ENCODE data around the gene MC1R. TPM values are rescaled to one million over a fixed set of nuclear protein-coding genes. Genes with fewer than 3 reads are reported as not detected.
"Not testable (repeated sequence)": the region's sequence is repeated elsewhere in the genome, so short reads cannot be mapped to it uniquely, and the experiment has no call there.

The MC1R gene
- polyA plus RNA-seq, 4 donors: 3.4 to 8.3 (median 4.7) TPM

- no peak for DNase-seq
- WGBS, 3 donors: 93 to 95% (median 94%) methylated on average over 61 of the region's 61 CpGs
Observed at GRCh38 chr16:89934611-89935553, 16.2 kb downstream of the MC1R start.

GRCh38 chr16:89935620-89936019 is 17.0 kb downstream of the MC1R start:
- H3K4me3 ChIP-seq (ENCODE audit: low read depth in 1 of 3, low read length in 3 of 3); H3K27me3 ChIP-seq (ENCODE audit: control insufficient read depth in 3 of 3, insufficient read depth in 3 of 3, low read length in 3 of 3); H3K36me3 ChIP-seq (ENCODE audit: control insufficient read depth in 3 of 3, insufficient read depth in 2 of 3, low read depth in 1 of 3, low read length in 3 of 3); H3K27ac ChIP-seq (ENCODE audit: low read depth in 1 of 3, low read length in 2 of 3); H3K4me1 ChIP-seq (ENCODE audit: control insufficient read depth in 3 of 3, insufficient read depth in 2 of 3, low read depth in 1 of 3, low read length in 2 of 3); FAIRE-seq; H3K9me3 ChIP-seq (ENCODE audit: control insufficient read depth in 2 of 2, insufficient read depth in 1 of 2, low read depth in 1 of 2, low read length in 1 of 2); DNase-seq: not testable (repeated sequence)
- 85 to 90% (median 88%) methylated on average over 20 to 27 of the region's 27 CpGs for WGBS, 3 donors

More at GRCh38 chr16:89934611-89935553, 16.2 kb downstream of the MC1R start:
- Histone ChIP-seq H3K9me3 (ENCODE audit: control insufficient read depth in 2 of 2, insufficient read depth in 1 of 2, low read depth in 1 of 2, low read length in 1 of 2) (no peaks in the 10 kb centered on the region), H3K4me1 (ENCODE audit: control insufficient read depth in 3 of 3, insufficient read depth in 2 of 3, low read depth in 1 of 3, low read length in 2 of 3) (no peaks in the 10 kb centered on the region), H3K36me3 (ENCODE audit: control insufficient read depth in 3 of 3, insufficient read depth in 2 of 3, low read depth in 1 of 3, low read length in 3 of 3) (peaks cover 0 to 2% (median 0%) of the 10 kb centered on the region in 3 donors), H3K27ac (ENCODE audit: low read depth in 1 of 3, low read length in 2 of 3) (no peak overlapping the region), H3K27me3 (ENCODE audit: control insufficient read depth in 3 of 3, insufficient read depth in 3 of 3, low read length in 3 of 3) (no peaks in the 10 kb centered on the region), H3K4me3 (ENCODE audit: low read depth in 1 of 3, low read length in 3 of 3) (no peak overlapping the region)
- FAIRE-seq: no peak

- Histone ChIP-seq H3K4me1 (ENCODE audit: control insufficient read depth in 3 of 3, insufficient read depth in 2 of 3, low read depth in 1 of 3, low read length in 2 of 3) (no peaks in the 10 kb centered on the region), H3K4me3 (ENCODE audit: low read depth in 1 of 3, low read length in 3 of 3) (no peak overlapping the region), H3K9me3 (ENCODE audit: control insufficient read depth in 2 of 2, insufficient read depth in 1 of 2, low read depth in 1 of 2, low read length in 1 of 2) (no peaks in the 10 kb centered on the region), H3K27ac (ENCODE audit: low read depth in 1 of 3, low read length in 2 of 3) (no peak overlapping the region), H3K36me3 (ENCODE audit: control insufficient read depth in 3 of 3, insufficient read depth in 2 of 3, low read depth in 1 of 3, low read length in 3 of 3) (peaks cover 0 to 2% (median 0%) of the 10 kb centered on the region in 3 donors), H3K27me3 (ENCODE audit: control insufficient read depth in 3 of 3, insufficient read depth in 3 of 3, low read length in 3 of 3) (no peaks in the 10 kb centered on the region)
- no peak for DNase-seq
- FAIRE-seq: no peak
- 75 to 80% (median 79%) methylated on average over 13 of the region's 13 CpGs for WGBS, 3 donors
Observed at GRCh38 chr16:89936034-89936433, 17.4 kb downstream of the MC1R start.

- FAIRE-seq: no peak
- H3K9me3 ChIP-seq (ENCODE audit: control insufficient read depth in 2 of 2, insufficient read depth in 1 of 2, low read depth in 1 of 2, low read length in 1 of 2): no peaks in the 10 kb centered on the region
- WGBS, 3 donors: 88 to 93% (median 90%) methylated on average over 14 of the region's 14 CpGs
- peaks cover 0 to 2% (median 0%) of the 10 kb centered on the region in 3 donors for H3K36me3 ChIP-seq (ENCODE audit: control insufficient read depth in 3 of 3, insufficient read depth in 2 of 3, low read depth in 1 of 3, low read length in 3 of 3)
- no peaks in the 10 kb centered on the region for H3K4me1 ChIP-seq (ENCODE audit: control insufficient read depth in 3 of 3, insufficient read depth in 2 of 3, low read depth in 1 of 3, low read length in 2 of 3)
- no peak overlapping the region for H3K4me3 ChIP-seq (ENCODE audit: low read depth in 1 of 3, low read length in 3 of 3)
- no peak for DNase-seq
- no peaks in the 10 kb centered on the region for H3K27me3 ChIP-seq (ENCODE audit: control insufficient read depth in 3 of 3, insufficient read depth in 3 of 3, low read length in 3 of 3)
- H3K27ac ChIP-seq (ENCODE audit: low read depth in 1 of 3, low read length in 2 of 3): no peak overlapping the region
Observed at GRCh38 chr16:89936508-89936907, 17.8 kb downstream of the MC1R start.

GRCh38 chr16:89936981-89937380 is 18.3 kb downstream of the MC1R start:
- 86 to 92% (median 90%) methylated on average over 17 to 20 of the region's 20 CpGs for whole genome bisulfite sequencing, 3 donors
- H3K27ac ChIP-seq (ENCODE audit: low read depth in 1 of 3, low read length in 2 of 3): no peak overlapping the region
- DNase-seq: no peak
- H3K36me3 ChIP-seq (ENCODE audit: control insufficient read depth in 3 of 3, insufficient read depth in 2 of 3, low read depth in 1 of 3, low read length in 3 of 3): peaks cover 0 to 2% (median 0%) of the 10 kb centered on the region in 3 donors
- no peaks in the 10 kb centered on the region for H3K4me1 ChIP-seq (ENCODE audit: control insufficient read depth in 3 of 3, insufficient read depth in 2 of 3, low read depth in 1 of 3, low read length in 2 of 3)
- FAIRE-seq: no peak
- H3K4me3 ChIP-seq (ENCODE audit: low read depth in 1 of 3, low read length in 3 of 3): no peak overlapping the region
- H3K27me3 ChIP-seq (ENCODE audit: control insufficient read depth in 3 of 3, insufficient read depth in 3 of 3, low read length in 3 of 3): no peaks in the 10 kb centered on the region
- no peaks in the 10 kb centered on the region for H3K9me3 ChIP-seq (ENCODE audit: control insufficient read depth in 2 of 2, insufficient read depth in 1 of 2, low read depth in 1 of 2, low read length in 1 of 2)

GRCh38 chr16:89938175-89938885 is 19.7 kb downstream of the MC1R start:
- DNase-seq (no peak), FAIRE-seq (no peak)
- H3K4me1 ChIP-seq (ENCODE audit: control insufficient read depth in 3 of 3, insufficient read depth in 2 of 3, low read depth in 1 of 3, low read length in 2 of 3): no peaks in the 10 kb centered on the region
- no peaks in the 10 kb centered on the region for H3K9me3 ChIP-seq (ENCODE audit: control insufficient read depth in 2 of 2, insufficient read depth in 1 of 2, low read depth in 1 of 2, low read length in 1 of 2)
- peaks cover 0 to 1% (median 0%) of the 10 kb centered on the region in 3 donors for H3K36me3 ChIP-seq (ENCODE audit: control insufficient read depth in 3 of 3, insufficient read depth in 2 of 3, low read depth in 1 of 3, low read length in 3 of 3)
- no peaks in the 10 kb centered on the region for H3K27me3 ChIP-seq (ENCODE audit: control insufficient read depth in 3 of 3, insufficient read depth in 3 of 3, low read length in 3 of 3)
- no peak overlapping the region for H3K27ac ChIP-seq (ENCODE audit: low read depth in 1 of 3, low read length in 2 of 3)
- H3K4me3 ChIP-seq (ENCODE audit: low read depth in 1 of 3, low read length in 3 of 3): no peak overlapping the region
- WGBS, 3 donors: 66 to 81% (median 71%) methylated on average over 21 of the region's 21 CpGs

GRCh38 chr16:89944773-89945172 is 26.1 kb downstream of the MC1R start:
- no peak for DNase-seq
- Histone ChIP-seq H3K27ac (ENCODE audit: low read depth in 1 of 3, low read length in 2 of 3) (no peak overlapping the region), H3K27me3 (ENCODE audit: control insufficient read depth in 3 of 3, insufficient read depth in 3 of 3, low read length in 3 of 3) (peaks cover 0 to 29% (median 0%) of the 10 kb centered on the region in 3 donors), H3K4me3 (ENCODE audit: low read depth in 1 of 3, low read length in 3 of 3) (no peak overlapping the region), H3K36me3 (ENCODE audit: control insufficient read depth in 3 of 3, insufficient read depth in 2 of 3, low read depth in 1 of 3, low read length in 3 of 3) (no peaks in the 10 kb centered on the region), H3K4me1 (ENCODE audit: control insufficient read depth in 3 of 3, insufficient read depth in 2 of 3, low read depth in 1 of 3, low read length in 2 of 3) (peaks cover 0 to 5% (median 3%) of the 10 kb centered on the region in 3 donors), H3K9me3 (ENCODE audit: control insufficient read depth in 2 of 2, insufficient read depth in 1 of 2, low read depth in 1 of 2, low read length in 1 of 2) (no peaks in the 10 kb centered on the region)
- 32 to 57% (median 50%) methylated on average over 5 of the region's 5 CpGs for WGBS, 3 donors
- no peak for FAIRE-seq

- H3K36me3 ChIP-seq (ENCODE audit: control insufficient read depth in 3 of 3, insufficient read depth in 2 of 3, low read depth in 1 of 3, low read length in 3 of 3): no peaks in the 10 kb centered on the region
- no peak overlapping the region for H3K4me3 ChIP-seq (ENCODE audit: low read depth in 1 of 3, low read length in 3 of 3)
- peaks cover 0 to 29% (median 0%) of the 10 kb centered on the region in 3 donors for H3K27me3 ChIP-seq (ENCODE audit: control insufficient read depth in 3 of 3, insufficient read depth in 3 of 3, low read length in 3 of 3)
- H3K27ac ChIP-seq (ENCODE audit: low read depth in 1 of 3, low read length in 2 of 3): no peak overlapping the region
- FAIRE-seq (no peak), DNase-seq (peak in 1 of 2 donors; percentile 11)
- no peaks in the 10 kb centered on the region for H3K9me3 ChIP-seq (ENCODE audit: control insufficient read depth in 2 of 2, insufficient read depth in 1 of 2, low read depth in 1 of 2, low read length in 1 of 2)
- 29 to 58% (median 37%) methylated on average over 7 of the region's 7 CpGs for WGBS, 3 donors
- peaks cover 0 to 5% (median 3%) of the 10 kb centered on the region in 3 donors for H3K4me1 ChIP-seq (ENCODE audit: control insufficient read depth in 3 of 3, insufficient read depth in 2 of 3, low read depth in 1 of 3, low read length in 2 of 3)
Observed at GRCh38 chr16:89945654-89946053, 27.0 kb downstream of the MC1R start.

Data from small intestine (tissue), 7 donors.